ENCODE data around the gene ABHD16A. TPM values are rescaled to one million over a fixed set of nuclear protein-coding genes. Genes with fewer than 3 reads are reported as not detected.

The ABHD16A gene
- total and polyA plus RNA-seq, 4 donors = 26.6 to 59.4 (median 34.9) TPM

DNA sequence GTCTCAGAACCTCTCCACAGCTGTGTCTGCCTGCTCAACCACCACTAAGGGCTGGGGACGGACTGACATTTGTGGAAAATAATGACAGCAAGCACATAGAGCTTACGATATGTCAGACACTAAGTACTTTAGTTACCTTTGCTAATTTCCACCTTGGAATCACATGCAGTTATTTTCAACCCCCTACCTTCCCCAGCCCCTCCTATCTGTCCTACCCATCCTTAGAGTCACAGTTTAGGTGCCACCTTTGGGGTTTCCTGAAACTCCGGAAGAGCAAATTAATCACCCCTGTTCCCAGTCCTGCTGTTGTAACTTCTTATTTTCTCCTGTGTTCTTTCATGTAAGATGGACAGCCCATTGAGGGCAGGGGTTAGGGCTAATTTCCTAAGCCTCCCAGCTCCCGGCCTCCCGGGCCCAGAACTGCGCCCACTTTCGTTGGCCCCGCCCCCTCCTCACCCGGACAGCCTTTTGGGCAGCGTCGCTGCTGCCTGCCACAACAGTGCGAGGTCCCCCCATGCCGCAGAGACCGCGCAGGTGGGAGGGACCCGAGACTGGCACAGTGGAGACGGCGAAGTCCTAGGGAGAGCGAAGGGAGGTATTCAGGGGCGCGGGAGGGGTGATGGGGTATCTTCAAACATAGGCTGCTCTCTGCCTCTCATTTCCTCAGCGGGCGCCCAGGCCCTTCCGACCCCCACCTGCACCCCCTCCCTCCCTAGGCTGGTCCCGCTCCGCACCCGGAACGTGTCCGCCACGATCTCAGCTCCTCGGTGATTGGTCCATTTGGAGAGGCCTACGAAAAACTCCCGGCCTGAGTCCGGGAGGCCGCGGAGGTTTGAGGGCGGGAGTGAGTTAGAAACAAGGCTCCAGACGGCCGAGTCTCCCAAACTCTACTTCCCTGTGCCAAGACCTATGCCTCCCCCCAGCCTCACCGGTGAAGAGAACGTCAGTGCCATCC, 24.9 kb upstream of the ABHD16A start (continued):
- TF ChIP-seq, protein P1, sequence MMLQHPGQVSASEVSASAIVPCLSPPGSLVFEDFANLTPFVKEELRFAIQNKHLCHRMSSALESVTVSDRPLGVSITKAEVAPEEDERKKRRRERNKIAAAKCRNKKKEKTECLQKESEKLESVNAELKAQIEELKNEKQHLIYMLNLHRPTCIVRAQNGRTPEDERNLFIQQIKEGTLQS (IDR thresholded peaks at IDR 0.05) = no peak
- TF ChIP-seq JUND (IDR thresholded peaks at IDR 0.05) = no peak
- TF ChIP-seq, protein P2, sequence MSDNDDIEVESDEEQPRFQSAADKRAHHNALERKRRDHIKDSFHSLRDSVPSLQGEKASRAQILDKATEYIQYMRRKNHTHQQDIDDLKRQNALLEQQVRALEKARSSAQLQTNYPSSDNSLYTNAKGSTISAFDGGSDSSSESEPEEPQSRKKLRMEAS (IDR thresholded peaks at IDR 0.05) = no peak

DNA sequence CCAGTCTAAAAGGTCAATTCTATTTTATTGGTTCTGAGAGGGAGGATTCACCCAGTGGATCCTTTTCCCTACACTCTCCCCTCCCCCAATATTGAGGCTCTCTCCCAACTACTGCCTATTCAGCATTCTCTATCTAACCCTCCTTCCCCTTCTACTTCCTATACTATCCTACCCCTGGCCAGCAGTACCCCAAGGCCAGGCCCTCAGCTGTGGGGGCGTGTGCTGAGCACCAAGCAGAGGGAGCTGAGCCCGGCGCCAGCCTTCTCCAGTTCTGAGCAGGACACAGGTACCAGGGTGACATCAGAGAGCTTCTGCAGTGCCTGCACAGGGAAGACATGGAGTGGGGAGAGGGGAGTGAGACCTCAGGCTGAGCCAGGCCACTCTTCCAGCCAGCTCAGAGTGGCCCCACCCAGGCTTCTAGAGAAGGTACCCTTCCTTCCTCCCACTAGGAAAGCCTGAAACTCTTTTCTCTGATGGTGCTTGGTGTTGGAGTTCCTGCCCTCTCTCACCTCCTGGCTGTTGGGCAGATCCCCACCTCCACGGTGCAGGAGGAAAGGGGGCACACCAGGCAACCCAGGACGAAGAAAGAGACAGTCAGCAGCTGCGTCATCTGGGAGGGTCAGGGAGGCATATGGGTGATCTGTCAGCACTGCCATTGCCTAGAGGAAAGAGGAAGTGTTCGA, 24.1 kb upstream of the ABHD16A start:
- no peak overlapping the region for H3K9ac ChIP-seq (ENCODE audit: low read depth in 1 of 2, low read length in 2 of 2)
- H3K4me1 ChIP-seq (ENCODE audit: control insufficient read depth in 4 of 4, insufficient read depth in 4 of 4, low read length in 3 of 4) = peaks cover 3 to 21% (median 12%) of the 10 kb centered on the region in 4 donors
- H3K27me3 ChIP-seq (ENCODE audit: control insufficient read depth in 4 of 4, insufficient read depth in 4 of 4, low read length in 3 of 4) = no peaks in the 10 kb centered on the region
- H3K4me3 ChIP-seq (ENCODE audit: low read depth in 1 of 3, low read length in 3 of 3) = no peak overlapping the region
- DNase-seq (ENCODE audit: low spot score) = no peak
- H3K9me3 ChIP-seq (ENCODE audit: control insufficient read depth in 4 of 4, low read length in 3 of 4) = no peaks in the 10 kb centered on the region
- H3K36me3 ChIP-seq (ENCODE audit: control insufficient read depth in 4 of 4, insufficient read depth in 3 of 4, low read depth in 1 of 4, low read length in 3 of 4) = peaks cover 4 to 19% (median 8%) of the 10 kb centered on the region in 4 donors
- WGBS = 81% methylated on average over 7 of the region's 7 CpGs
- no peak for TF ChIP-seq HNF4G (IDR thresholded peaks at IDR 0.05)
- TF ChIP-seq YY1 (IDR thresholded peaks at IDR 0.05) = no peak
- TF ChIP-seq, protein P3, sequence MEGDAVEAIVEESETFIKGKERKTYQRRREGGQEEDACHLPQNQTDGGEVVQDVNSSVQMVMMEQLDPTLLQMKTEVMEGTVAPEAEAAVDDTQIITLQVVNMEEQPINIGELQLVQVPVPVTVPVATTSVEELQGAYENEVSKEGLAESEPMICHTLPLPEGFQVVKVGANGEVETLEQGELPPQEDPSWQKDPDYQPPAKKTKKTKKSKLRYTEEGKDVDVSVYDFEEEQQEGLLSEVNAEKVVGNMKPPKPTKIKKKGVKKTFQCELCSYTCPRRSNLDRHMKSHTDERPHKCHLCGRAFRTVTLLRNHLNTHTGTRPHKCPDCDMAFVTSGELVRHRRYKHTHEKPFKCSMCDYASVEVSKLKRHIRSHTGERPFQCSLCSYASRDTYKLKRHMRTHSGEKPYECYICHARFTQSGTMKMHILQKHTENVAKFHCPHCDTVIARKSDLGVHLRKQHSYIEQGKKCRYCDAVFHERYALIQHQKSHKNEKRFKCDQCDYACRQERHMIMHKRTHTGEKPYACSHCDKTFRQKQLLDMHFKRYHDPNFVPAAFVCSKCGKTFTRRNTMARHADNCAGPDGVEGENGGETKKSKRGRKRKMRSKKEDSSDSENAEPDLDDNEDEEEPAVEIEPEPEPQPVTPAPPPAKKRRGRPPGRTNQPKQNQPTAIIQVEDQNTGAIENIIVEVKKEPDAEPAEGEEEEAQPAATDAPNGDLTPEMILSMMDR (IDR thresholded peaks at IDR 0.05; ENCODE audit: low read depth, low read length, missing input control) = no peak
- no peak for TF ChIP-seq JUND (IDR thresholded peaks at IDR 0.05)
- TF ChIP-seq, protein P4, sequence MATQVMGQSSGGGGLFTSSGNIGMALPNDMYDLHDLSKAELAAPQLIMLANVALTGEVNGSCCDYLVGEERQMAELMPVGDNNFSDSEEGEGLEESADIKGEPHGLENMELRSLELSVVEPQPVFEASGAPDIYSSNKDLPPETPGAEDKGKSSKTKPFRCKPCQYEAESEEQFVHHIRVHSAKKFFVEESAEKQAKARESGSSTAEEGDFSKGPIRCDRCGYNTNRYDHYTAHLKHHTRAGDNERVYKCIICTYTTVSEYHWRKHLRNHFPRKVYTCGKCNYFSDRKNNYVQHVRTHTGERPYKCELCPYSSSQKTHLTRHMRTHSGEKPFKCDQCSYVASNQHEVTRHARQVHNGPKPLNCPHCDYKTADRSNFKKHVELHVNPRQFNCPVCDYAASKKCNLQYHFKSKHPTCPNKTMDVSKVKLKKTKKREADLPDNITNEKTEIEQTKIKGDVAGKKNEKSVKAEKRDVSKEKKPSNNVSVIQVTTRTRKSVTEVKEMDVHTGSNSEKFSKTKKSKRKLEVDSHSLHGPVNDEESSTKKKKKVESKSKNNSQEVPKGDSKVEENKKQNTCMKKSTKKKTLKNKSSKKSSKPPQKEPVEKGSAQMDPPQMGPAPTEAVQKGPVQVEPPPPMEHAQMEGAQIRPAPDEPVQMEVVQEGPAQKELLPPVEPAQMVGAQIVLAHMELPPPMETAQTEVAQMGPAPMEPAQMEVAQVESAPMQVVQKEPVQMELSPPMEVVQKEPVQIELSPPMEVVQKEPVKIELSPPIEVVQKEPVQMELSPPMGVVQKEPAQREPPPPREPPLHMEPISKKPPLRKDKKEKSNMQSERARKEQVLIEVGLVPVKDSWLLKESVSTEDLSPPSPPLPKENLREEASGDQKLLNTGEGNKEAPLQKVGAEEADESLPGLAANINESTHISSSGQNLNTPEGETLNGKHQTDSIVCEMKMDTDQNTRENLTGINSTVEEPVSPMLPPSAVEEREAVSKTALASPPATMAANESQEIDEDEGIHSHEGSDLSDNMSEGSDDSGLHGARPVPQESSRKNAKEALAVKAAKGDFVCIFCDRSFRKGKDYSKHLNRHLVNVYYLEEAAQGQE (IDR thresholded peaks at IDR 0.05) = no peak
- no peak for TF ChIP-seq FOXA1 (IDR thresholded peaks at IDR 0.05)
- TF ChIP-seq RAD21 (IDR thresholded peaks at IDR 0.05) = no peak
- TF ChIP-seq SP1 (IDR thresholded peaks at IDR 0.05) = no peak
- peak overlapping the region; percentile 22 to 68 for H3K27ac ChIP-seq (ENCODE audit: low read depth in 1 of 2, low read length in 2 of 2)

Data from liver (tissue), 9 donors.